Pancreas (tissue), 10 donors: ENCODE data around the gene KIF20B. TPM values are rescaled to one million over a fixed set of nuclear protein-coding genes. Genes with fewer than 3 reads are reported as not detected.
"Not testable (repeated sequence)": the region's sequence is repeated elsewhere in the genome, so short reads cannot be mapped to it uniquely, and the experiment has no call there.

Source experiments
- ATAC-seq, 4 donors: fragments of 200-7000 bp; cut with Tn5 transposase; one replicate each; pipeline versions ENCODE4 v1.8.0 to v1.9.1; 2020; ENCODE audit warnings: mild to moderate bottlenecking in 4 of 4, moderate library complexity in 4 of 4
- DNase-seq, 6 donors: peaks; one replicate each; pipeline ENCODE4 v3.0.0-alpha.2; 2020
- FAIRE-seq: peaks from 2 replicates; lab custom pipeline; 2012; peaks lifted over from hg19 to GRCh38; lab: Jason Lieb, UNC
- H3K27ac ChIP-seq, 4 donors: fragments of 200-600 bp; sonication (generic); 1 replicate in 3 of 4; 2 replicates in 1 of 4; pipeline versions ENCODE4 v1.5.0 to v1.8.0; 2020
- H3K27me3 ChIP-seq, 4 donors: fragments of 200-600 bp; one replicate each; pipeline ENCODE4 v1.8.0; 2021
- H3K36me3 ChIP-seq, 3 donors: fragments of 200-600 bp; sonication (generic) in 1 of 3; one replicate each; pipeline versions ENCODE4 v1.5.0 to v1.8.0; 2020 to 2021
- H3K4me1 ChIP-seq, 3 donors: fragments of 200-600 bp; one replicate each; pipeline ENCODE4 v1.8.0; 2021
- H3K4me3 ChIP-seq, 4 donors: fragments of 200-600 bp; sonication (generic) in 2 of 4; one replicate each; pipeline versions ENCODE4 v1.5.0 to v1.8.0; 2020 to 2021
- H3K9me3 ChIP-seq, 4 donors: fragments of 200-600 bp; one replicate each; pipeline ENCODE4 v1.8.0; 2021
- WGBS, 2 donors: extraction: QIAGEN DNeasy Blood & Tissue Kit; methylation state at CpG; one replicate each; pipeline ENCODE4 v1.1.7; 2013; 5-methylcytosine and 5-hydroxymethylcytosine counted together
- intact Hi-C, 3 donors: fragments of 100-400 bp; cut with DNase I; formaldehyde crosslinking; loops; one replicate each; pipeline versions ENCODE4 v1.11.1 to v1.14.2; 2022
- polyA plus RNA-seq, 2 donors: library from polyadenylated mRNA; stranded (reverse); fragments of 200-250 nt; gene quantifications; one replicate each; pipeline ENCODE4 v1.2.3, GENCODE V29; 2013
- total RNA-seq, 6 donors: library from RNA; stranded (reverse); fragmentation: NEBNext Ultra II Directional in 4 of 6; extraction: Animal tissue kit (Norgen Biotek cat#: 25700) in 4 of 6; gene quantifications; one replicate each; pipeline versions ENCODE4 v1.2.1 to v1.2.4, GENCODE V29; 2021 to 2023
- TF ChIP-seq, protein P1 (sequence below), 4 donors: fragments of 200-600 bp; sonication (generic) in 3 of 4; IDR thresholded peaks; one replicate each; pipeline versions ENCODE4 v1.5.0 to v1.8.0; 2021; ENCODE audit warnings: antibody characterized with exemption in 4 of 4
- donor health status: healthy with polysubstance abuse.
- donor health status: DM: no; HTN: no; CAD: no; lungs with moderate emphysema.
- donor health status: DM: no; HTN: no; CAD: no.
- donor health status: control.
- donor health status: control.
- donor health status: Bipolar disorder and iron deficiency.
- donor health status: DM: yes; HTN: yes; CAD: no.
- donor health status: DM: no; HTN: no; CAD: no.
- donor health status: DM: no; HTN: no; CAD: no.
- donor health status: DM: yes; HTN: yes; CAD: no.

KIF20B gene
- total and polyA plus RNA-seq, 8 donors = 0.34 to 2.5 (median 1.3) TPM

DNA sequence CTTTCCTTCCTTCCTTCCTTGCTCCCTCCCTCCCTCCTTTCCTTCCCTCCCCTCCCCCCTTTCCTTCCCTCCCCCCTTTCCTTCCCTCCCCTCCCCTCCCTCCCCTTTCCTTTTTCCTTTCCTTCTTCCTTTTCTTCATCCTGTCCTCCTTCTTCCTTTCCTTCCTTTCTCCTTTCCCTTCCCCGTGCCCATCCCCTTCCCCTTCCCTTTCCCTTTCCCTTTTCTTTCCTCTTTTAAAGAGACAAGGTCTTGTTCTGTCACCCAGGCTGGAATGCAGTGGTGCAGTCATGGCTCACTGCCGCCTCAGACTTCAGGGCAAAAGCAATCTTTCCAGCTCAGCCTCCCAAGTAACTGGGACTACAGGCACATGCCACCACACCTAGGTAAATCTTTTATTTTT, 54.0 kb downstream of the KIF20B start:
- Histone ChIP-seq H3K9me3 (no peaks in the 10 kb centered on the region), H3K4me1 (no peaks in the 10 kb centered on the region), H3K36me3 (no peaks in the 10 kb centered on the region), H3K4me3 (no peak overlapping the region), H3K27ac (no peak overlapping the region), H3K27me3 (no peaks in the 10 kb centered on the region)
- ATAC-seq (no peak), FAIRE-seq (no peak), DNase-seq (no peak)
- intact Hi-C loops = no loop called here
- 85 to 93% methylated on average over 2 of the region's 2 CpGs for WGBS, 2 donors
- TF ChIP-seq, protein P1, sequence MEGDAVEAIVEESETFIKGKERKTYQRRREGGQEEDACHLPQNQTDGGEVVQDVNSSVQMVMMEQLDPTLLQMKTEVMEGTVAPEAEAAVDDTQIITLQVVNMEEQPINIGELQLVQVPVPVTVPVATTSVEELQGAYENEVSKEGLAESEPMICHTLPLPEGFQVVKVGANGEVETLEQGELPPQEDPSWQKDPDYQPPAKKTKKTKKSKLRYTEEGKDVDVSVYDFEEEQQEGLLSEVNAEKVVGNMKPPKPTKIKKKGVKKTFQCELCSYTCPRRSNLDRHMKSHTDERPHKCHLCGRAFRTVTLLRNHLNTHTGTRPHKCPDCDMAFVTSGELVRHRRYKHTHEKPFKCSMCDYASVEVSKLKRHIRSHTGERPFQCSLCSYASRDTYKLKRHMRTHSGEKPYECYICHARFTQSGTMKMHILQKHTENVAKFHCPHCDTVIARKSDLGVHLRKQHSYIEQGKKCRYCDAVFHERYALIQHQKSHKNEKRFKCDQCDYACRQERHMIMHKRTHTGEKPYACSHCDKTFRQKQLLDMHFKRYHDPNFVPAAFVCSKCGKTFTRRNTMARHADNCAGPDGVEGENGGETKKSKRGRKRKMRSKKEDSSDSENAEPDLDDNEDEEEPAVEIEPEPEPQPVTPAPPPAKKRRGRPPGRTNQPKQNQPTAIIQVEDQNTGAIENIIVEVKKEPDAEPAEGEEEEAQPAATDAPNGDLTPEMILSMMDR (IDR thresholded peaks at IDR 0.05) = no peak

DNA sequence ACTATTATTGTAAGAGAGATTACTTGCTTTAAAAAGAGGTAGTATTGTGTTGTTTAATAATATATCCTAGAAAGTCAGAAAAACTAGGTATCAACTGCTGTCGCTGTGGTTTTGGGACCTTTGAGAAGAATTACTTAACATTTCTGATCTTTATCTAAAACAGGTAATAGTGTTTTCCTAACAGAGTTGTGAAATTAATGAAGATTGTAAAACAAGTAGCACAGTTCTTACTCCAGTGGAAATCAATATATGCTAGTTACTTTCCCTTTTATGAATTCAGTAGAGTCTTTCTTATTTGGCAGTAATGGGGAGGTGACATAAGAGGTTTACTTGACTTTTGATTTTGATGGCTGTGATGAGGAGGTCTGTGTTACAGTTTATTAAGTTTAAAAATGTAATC, 58.1 kb downstream of the KIF20B start:
- TF ChIP-seq, protein P1 (IDR thresholded peaks at IDR 0.05) = no peak
- no peak overlapping the region for H3K4me3 ChIP-seq
- no peaks in the 10 kb centered on the region for H3K36me3 ChIP-seq
- intact Hi-C loops = no loop called here
- H3K9me3 ChIP-seq = no peaks in the 10 kb centered on the region
- no peaks in the 10 kb centered on the region for H3K27me3 ChIP-seq
- 71 to 84% methylated on average over 1 of the region's 1 CpG for WGBS, 2 donors
- no peak for FAIRE-seq
- DNase-seq = no peak
- no peak overlapping the region for H3K27ac ChIP-seq
- H3K4me1 ChIP-seq = no peaks in the 10 kb centered on the region
- no peak for ATAC-seq

DNA sequence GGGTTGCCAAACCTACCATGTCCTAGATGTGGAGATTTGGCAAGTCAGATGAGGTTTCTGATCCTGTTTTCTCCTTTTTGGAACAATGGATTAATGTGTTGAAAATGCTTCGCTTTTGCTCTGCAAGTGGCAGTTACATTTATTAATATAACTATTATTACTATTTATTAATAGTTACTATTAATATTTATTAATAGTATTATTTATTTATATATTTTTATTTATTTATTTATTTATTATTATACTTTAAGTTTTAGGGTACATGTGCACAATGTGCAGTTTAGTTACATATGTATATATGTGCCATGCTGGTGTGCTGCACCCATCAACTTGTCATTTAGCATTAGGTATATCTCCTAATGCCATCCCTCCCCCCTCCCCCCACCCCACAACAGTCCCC, 62.3 kb downstream of the KIF20B start:
- H3K36me3 ChIP-seq, FAIRE-seq, H3K4me1 ChIP-seq, DNase-seq, H3K9me3 ChIP-seq, H3K27ac ChIP-seq, H3K4me3 ChIP-seq, H3K27me3 ChIP-seq, ATAC-seq, intact Hi-C loops: not testable (repeated sequence)
- WGBS, 2 donors = 100% methylated on average over 1 of the region's 1 CpG

DNA sequence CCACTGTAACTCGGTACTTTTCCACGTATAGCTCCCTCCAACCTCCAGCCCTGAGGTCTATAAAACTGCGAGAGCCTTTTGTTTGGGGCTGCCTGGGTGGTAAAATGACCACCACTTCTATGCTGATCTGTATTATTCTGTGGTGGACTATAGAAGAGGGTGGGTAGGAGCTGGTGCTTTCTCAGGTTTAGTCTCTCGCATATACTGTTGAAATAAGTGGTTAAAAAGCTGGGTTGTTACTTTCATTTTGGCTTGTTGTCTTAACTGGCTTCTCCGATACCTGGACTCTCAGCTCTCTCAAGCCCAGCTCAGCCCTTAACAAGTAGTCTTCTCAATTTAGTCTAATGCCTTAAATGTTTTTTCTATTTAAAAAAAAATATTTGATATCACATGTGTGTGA, 70.3 kb downstream of the KIF20B start:
- TF ChIP-seq, protein P1 (IDR thresholded peaks at IDR 0.05) = no peak
- ATAC-seq = no peak

DNA sequence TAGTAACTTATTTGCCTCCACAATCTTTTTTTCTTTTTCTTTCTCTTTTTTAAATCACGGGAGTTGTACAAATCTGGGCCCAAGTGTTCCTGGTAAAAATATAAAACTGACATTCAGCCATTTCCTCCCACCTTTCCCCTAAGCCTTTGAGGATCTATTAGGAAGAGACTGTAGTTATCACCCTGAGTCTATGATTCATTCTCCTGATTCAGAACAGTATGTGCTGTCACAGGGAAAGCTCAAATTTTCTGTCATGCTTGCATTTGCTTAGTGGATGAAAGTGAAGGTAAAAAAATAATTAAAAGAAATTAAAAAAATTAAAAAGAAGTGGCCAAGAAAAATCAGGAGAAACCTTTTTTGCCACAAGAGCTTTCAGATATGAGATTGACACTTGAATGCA, 71.7 kb downstream of the KIF20B start:
- TF ChIP-seq, protein P1 (IDR thresholded peaks at IDR 0.05) = no peak
- Histone ChIP-seq H3K36me3 (no peaks in the 10 kb centered on the region), H3K4me3 (no peak overlapping the region), H3K27me3 (no peaks in the 10 kb centered on the region), H3K4me1 (no peaks in the 10 kb centered on the region), H3K9me3 (no peaks in the 10 kb centered on the region), H3K27ac (no peak overlapping the region)
- DNase-seq (no peak), ATAC-seq (no peak), FAIRE-seq (no peak)
- intact Hi-C loops = no loop called here
- WGBS, 2 donors = 32 to 96% methylated on average over 1 of the region's 1 CpG

More for the DNA sequence above, 70.3 kb downstream of the KIF20B start:
- Histone ChIP-seq H3K27ac (no peak overlapping the region), H3K27me3 (no peaks in the 10 kb centered on the region), H3K9me3 (no peaks in the 10 kb centered on the region), H3K4me1 (no peaks in the 10 kb centered on the region), H3K36me3 (no peaks in the 10 kb centered on the region), H3K4me3 (no peak overlapping the region)
- 92 to 96% methylated on average over 5 of the region's 5 CpGs for WGBS, 2 donors
- intact Hi-C loops = no loop called here
- DNase-seq (no peak), FAIRE-seq (no peak)

DNA sequence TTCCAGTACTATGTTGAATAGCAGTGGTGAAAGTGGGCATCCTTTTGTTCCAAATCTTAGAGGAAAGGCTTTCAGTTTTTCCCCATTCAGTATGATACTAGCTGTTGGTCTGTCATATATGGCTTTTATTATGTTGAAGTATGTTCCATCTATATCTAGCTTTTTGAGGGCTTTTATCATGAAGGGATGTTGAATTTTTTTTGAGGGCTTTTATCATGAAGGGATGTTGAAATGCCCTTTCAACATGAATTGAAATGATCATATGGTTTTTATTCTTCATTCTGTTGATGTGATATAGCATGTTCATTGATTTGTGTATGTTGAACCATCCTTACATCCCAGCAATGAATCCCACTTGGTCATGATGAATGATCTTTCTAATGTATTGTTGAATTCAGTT, 75.3 kb downstream of the KIF20B start:
- Histone ChIP-seq H3K9me3 (no peaks in the 10 kb centered on the region), H3K27me3 (no peaks in the 10 kb centered on the region), H3K27ac (no peak overlapping the region), H3K36me3 (no peaks in the 10 kb centered on the region), H3K4me1 (no peaks in the 10 kb centered on the region), H3K4me3 (no peak overlapping the region)
- ATAC-seq (no peak), DNase-seq (no peak), FAIRE-seq (no peak)
- intact Hi-C loops = no loop called here
- TF ChIP-seq, protein P1 (IDR thresholded peaks at IDR 0.05) = no peak
